Vagina (tissue), 2 donors: ENCODE data around the gene SHLD3. TPM values are rescaled to one million over a fixed set of nuclear protein-coding genes. Genes with fewer than 3 reads are reported as not detected.

Source experiments
- DNase-seq, 2 donors: peaks; one replicate each; pipeline ENCODE4 v3.0.0-alpha.2; 2017; ENCODE audit errors: extremely low spot score in 2 of 2
- H3K27ac ChIP-seq: fragments of 200-600 bp; sonication (generic); one replicate; pipeline ENCODE4 v1.5.1; 2019
- H3K27me3 ChIP-seq: fragments of 200-600 bp; sonication (generic); one replicate; pipeline ENCODE4 v1.5.1; 2019
- H3K36me3 ChIP-seq, 2 donors: fragments of 200-600 bp; sonication (generic); one replicate each; pipeline ENCODE4 v1.5.1; 2017 to 2019
- H3K4me1 ChIP-seq: fragments of 200-600 bp; sonication (generic); one replicate; pipeline ENCODE4 v1.5.1; 2019
- H3K4me3 ChIP-seq, 2 donors: fragments of 200-600 bp; sonication (generic); 1 replicate in 1 of 2; 2 replicates in 1 of 2; pipeline ENCODE4 v1.5.1; 2016 to 2019
- H3K9me3 ChIP-seq: fragments of 200-600 bp; sonication (generic); one replicate; pipeline ENCODE4 v1.5.1; 2019
- POLR2A ChIP-seq, 2 donors: fragments of 450-650 bp; IDR thresholded peaks; one replicate each; pipeline ENCODE4 v1.6.1; 2017; ENCODE audit warnings: antibody characterized with exemption in 2 of 2, mild to moderate bottlenecking in 2 of 2, moderate library complexity in 2 of 2
- POLR2AphosphoS5 ChIP-seq, 2 donors: sonication (generic); formaldehyde crosslinking; IDR thresholded peaks; one replicate each; pipeline ENCODE4 v1.9.0; 2017; ENCODE audit warnings: antibody characterized with exemption in 2 of 2, mild to moderate bottlenecking in 2 of 2, low read depth in 1 of 2; ENCODE audit not compliant: insufficient read depth in 1 of 2
- intact Hi-C: fragments of 100-400 bp; cut with DNase I; formaldehyde crosslinking; loops from one replicate; pipeline ENCODE4 v1.15.1; 2023
- total RNA-seq: library from RNA; depleted of rRNA; stranded (reverse); fragments of >200 nt; gene quantifications from one replicate; pipeline ENCODE4 v1.2.3, GENCODE V29; 2016
- TF ChIP-seq, protein P1 (sequence below), 3 experiments: fragments of 450-650 bp in 2 of 3; fragments of 200-600 bp in 1 of 3; sonication (generic) in 1 of 3; IDR thresholded peaks; one replicate each; pipeline ENCODE4 v1.5.1; 2017 to 2019; ENCODE audit warnings: antibody characterized with exemption in 3 of 3, mild to moderate bottlenecking in 2 of 3, moderate library complexity in 2 of 3

SHLD3 gene
- total RNA-seq, 1 donor from 2014 or later = 2.0 TPM

DNA sequence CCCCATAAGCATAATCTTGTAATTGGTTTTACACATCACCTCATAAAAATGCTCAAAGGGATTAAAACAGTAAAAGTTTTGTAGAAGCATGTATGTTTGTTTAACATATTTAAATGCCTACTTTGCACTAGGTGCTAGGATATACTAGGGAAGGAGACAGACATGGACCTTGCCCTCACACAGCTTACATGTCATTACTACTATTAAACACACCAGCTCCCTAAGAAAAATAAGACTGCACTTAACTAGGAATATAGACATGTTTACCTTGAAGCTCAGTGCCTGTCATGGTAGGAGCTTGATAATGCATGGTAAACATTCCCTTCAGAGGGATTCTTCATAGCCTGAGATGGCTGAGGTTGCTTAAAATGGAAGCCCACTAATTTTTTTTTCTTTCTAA lies 6.2 kb downstream of the SHLD3 start:
- Histone ChIP-seq H3K4me3 (no peak overlapping the region), H3K36me3 (peaks cover 0 to 10% of the 10 kb centered on the region in 2 donors)
- intact Hi-C loops = no loop called here

GRCh38 chr5:65640240-65640639 lies 15.4 kb downstream of the SHLD3 start:
- Histone ChIP-seq H3K4me1 (no peaks in the 10 kb centered on the region), H3K9me3 (no peaks in the 10 kb centered on the region), H3K27ac (no peak overlapping the region), H3K36me3 (peaks cover 0 to 32% of the 10 kb centered on the region in 2 donors), H3K4me3 (no peak overlapping the region), H3K27me3 (no peaks in the 10 kb centered on the region)
- no peak for TF ChIP-seq POLR2A (IDR thresholded peaks at IDR 0.05)
- no peak for TF ChIP-seq POLR2AphosphoS5 (IDR thresholded peaks at IDR 0.05; ENCODE audit: insufficient read depth in 1 of 2, low read depth in 1 of 2)
- TF ChIP-seq, protein P1, sequence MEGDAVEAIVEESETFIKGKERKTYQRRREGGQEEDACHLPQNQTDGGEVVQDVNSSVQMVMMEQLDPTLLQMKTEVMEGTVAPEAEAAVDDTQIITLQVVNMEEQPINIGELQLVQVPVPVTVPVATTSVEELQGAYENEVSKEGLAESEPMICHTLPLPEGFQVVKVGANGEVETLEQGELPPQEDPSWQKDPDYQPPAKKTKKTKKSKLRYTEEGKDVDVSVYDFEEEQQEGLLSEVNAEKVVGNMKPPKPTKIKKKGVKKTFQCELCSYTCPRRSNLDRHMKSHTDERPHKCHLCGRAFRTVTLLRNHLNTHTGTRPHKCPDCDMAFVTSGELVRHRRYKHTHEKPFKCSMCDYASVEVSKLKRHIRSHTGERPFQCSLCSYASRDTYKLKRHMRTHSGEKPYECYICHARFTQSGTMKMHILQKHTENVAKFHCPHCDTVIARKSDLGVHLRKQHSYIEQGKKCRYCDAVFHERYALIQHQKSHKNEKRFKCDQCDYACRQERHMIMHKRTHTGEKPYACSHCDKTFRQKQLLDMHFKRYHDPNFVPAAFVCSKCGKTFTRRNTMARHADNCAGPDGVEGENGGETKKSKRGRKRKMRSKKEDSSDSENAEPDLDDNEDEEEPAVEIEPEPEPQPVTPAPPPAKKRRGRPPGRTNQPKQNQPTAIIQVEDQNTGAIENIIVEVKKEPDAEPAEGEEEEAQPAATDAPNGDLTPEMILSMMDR (IDR thresholded peaks at IDR 0.05) = no peak
- intact Hi-C loops = no loop called here
- no peak for DNase-seq

More for the DNA sequence above, 6.2 kb downstream of the SHLD3 start:
- TF ChIP-seq POLR2A (IDR thresholded peaks at IDR 0.05) = no peak
- no peak overlapping the region for H3K27ac ChIP-seq
- peaks cover 8% of the 10 kb centered on the region for H3K4me1 ChIP-seq
- H3K9me3 ChIP-seq = no peaks in the 10 kb centered on the region
- no peaks in the 10 kb centered on the region for H3K27me3 ChIP-seq
- DNase-seq = no peak

DNA sequence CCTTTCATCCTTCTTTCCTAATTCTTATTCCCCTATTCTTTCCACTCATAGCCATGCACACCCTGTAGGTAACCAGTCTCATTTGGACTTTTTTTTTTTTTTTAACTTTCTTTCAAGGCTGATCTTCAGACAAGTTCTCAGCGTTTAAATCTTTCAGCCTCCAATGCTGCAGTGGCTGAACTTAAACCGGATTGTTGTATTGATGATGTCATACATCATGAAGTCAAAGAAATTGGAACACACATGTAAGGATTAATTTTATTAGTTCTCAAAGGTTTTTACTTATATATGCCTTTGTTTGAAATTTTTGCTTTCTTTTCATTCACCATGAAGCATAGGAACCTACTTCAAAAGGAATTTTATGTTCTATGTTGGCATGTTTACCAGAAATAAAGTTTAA lies 22.1 kb downstream of the SHLD3 start:
- no peak overlapping the region for H3K27ac ChIP-seq
- TF ChIP-seq POLR2AphosphoS5 (IDR thresholded peaks at IDR 0.05; ENCODE audit: insufficient read depth in 1 of 2, low read depth in 1 of 2) (no peak), POLR2A (IDR thresholded peaks at IDR 0.05) (no peak)
- TF ChIP-seq, protein P1 (IDR thresholded peaks at IDR 0.05) = no peak
- intact Hi-C loops = no loop called here
- no peaks in the 10 kb centered on the region for H3K4me1 ChIP-seq
- H3K27me3 ChIP-seq = no peaks in the 10 kb centered on the region
- no peak for DNase-seq
- H3K36me3 ChIP-seq = peaks cover 0 to 8% of the 10 kb centered on the region in 2 donors
- no peak overlapping the region for H3K4me3 ChIP-seq
- H3K9me3 ChIP-seq = no peaks in the 10 kb centered on the region

DNA sequence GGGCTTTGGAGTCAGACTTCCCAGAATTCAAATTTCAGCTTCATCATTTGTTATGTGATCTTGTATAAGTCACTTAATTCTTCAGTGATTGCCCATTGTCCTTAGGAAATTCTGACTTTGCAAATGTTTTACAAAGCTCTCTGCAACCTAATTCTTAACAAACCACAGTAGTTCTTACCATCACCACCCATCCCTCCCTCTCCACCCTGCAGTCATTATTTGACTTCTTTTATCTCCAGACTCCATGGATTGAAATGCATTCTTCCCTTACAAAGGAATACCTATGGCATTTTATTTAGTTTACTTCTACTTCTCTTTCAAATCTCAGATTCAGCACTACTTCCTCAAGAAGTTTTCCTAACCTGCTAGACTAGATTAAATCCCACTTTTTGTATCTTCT lies 23.1 kb downstream of the SHLD3 start:
- Histone ChIP-seq H3K4me3 (no peak overlapping the region), H3K4me1 (no peaks in the 10 kb centered on the region), H3K27ac (no peak overlapping the region), H3K27me3 (no peaks in the 10 kb centered on the region), H3K36me3 (peaks cover 0 to 8% of the 10 kb centered on the region in 2 donors), H3K9me3 (no peaks in the 10 kb centered on the region)
- TF ChIP-seq POLR2AphosphoS5 (IDR thresholded peaks at IDR 0.05; ENCODE audit: insufficient read depth in 1 of 2, low read depth in 1 of 2) (no peak), POLR2A (IDR thresholded peaks at IDR 0.05) (no peak)
- TF ChIP-seq, protein P1 (IDR thresholded peaks at IDR 0.05) = no peak
- intact Hi-C loops = no loop called here
- DNase-seq = no peak

GRCh38 chr5:65651144-65651543 lies 26.3 kb downstream of the SHLD3 start:
- TF ChIP-seq POLR2A (IDR thresholded peaks at IDR 0.05) (no peak), POLR2AphosphoS5 (IDR thresholded peaks at IDR 0.05; ENCODE audit: insufficient read depth in 1 of 2, low read depth in 1 of 2) (no peak)
- TF ChIP-seq, protein P1 (IDR thresholded peaks at IDR 0.05) = no peak
- Histone ChIP-seq H3K9me3 (no peaks in the 10 kb centered on the region), H3K36me3 (peaks cover 0 to 8% of the 10 kb centered on the region in 2 donors), H3K4me3 (no peak overlapping the region), H3K4me1 (no peaks in the 10 kb centered on the region), H3K27me3 (no peaks in the 10 kb centered on the region), H3K27ac (no peak overlapping the region)
- DNase-seq = no peak
- intact Hi-C loops = no loop called here
